Measurements from ENCODE around the gene SCGB1C2.
"Not testable (repeated sequence)": the region's sequence is repeated elsewhere in the genome, so short reads cannot be mapped to it uniquely, and the experiment has no call there.

The SCGB1C2 gene

DNA sequence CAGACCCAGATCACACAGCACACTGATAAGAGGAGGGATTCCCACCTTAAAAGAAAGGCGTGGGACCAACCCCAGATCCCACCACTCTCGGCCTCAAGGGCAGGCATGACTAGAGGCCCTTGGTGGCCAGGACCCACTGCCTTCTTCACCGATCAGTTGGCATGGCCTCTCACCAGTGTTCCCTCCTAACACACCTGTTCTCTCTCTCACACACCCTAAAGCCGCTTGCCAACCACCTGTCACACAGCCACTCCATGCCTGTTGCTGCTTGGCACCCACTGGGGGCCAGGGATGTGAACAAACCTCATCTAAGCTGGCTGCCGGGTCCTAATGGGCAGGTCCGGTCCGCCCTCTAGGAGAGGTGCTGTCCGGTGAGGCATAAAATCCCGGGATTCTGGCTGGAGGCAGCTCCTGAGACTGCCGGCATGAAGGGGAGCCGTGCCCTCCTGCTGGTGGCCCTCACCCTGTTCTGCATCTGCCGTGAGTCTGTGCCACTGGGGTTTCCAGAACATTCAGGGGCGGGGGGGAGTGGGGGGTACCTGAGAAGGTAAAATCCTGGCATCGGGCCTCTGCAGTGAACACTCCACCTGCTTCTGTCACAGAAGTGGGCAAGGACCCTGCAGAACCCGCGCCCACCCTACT is at the start of gene SCGB1C2:
SCGB1C2 (plus strand) TSS at position 404 of the 642 bp plus-strand sequence; CDS start at position 426, 22 bp downstream.
- not testable (repeated sequence) for DNase-seq

GRCh38 chr17:113111-113510 is 24.3 kb upstream of the SCGB1C2 start:
- not testable (repeated sequence) for DNase-seq

DNA sequence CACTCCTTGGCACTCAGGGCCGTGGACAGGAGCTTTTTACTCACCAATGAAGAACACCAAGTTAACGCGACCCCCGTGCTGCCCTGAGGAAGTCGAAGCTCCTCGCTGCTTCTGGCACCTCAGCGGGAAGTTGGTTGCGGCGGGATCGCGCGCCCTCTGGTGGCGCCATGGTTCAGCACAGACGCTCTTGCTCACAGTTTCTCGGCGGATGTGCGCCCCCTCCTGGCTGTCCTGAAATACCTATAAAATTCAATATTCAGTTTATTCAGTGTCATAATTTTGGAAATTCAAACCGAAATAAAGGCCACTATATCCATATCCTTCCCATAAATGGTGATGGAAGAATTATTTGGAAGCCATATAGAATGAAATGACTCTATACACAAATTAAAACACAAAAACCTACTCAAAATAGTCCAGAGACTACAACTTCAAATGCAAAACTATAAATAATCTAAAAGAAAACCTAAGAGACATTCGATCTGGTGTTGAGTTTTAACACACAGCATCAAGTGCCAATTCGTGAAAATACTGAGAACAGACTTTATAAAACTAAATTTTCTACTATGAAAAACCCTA is 18.9 kb upstream of the SCGB1C2 start:
- DNase-seq: not testable (repeated sequence)

DNA sequence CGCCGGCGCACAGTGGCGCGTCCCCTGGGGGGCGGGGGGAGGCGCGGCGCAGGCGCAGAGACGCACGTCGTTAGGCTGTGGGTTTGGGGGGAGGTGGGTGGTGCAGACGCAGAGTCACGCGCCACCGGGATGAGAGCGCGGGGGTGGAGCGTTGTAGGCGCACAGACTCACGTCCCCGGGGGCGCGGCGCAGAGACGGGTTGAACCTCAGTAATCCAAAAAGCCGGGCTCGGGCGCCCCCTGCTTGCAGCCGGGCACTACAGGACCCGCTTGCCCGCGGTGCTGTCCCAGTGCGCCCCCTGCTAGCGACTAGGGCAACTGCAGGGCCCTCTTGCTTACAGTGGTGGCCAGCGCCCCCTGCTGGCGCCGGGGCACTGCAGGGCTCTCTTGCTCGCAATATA is 3.4 kb upstream of the SCGB1C2 start:
- DNase-seq: not testable (repeated sequence)

DNA sequence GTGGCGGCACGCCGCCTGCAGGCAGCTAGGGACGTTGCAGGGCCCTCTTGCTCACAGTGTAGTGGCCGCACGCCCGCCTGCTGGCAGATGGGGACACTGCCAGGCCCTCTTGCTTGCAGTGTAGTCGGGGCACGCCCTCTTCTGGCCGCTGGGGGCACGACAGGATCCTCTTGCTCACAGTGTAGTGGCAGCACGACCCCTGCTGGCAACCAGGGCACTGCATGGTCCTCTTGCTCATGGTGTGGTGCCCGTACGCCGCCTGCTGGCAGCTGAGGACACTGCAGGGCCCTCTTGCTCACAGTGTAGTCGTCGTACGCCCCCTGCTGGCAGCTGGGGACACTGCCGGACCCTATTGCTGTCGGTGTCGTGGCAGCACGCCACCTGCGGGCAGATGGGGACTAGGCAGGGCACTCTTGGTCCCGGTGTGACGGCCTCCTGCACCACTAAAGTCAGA is 3.0 kb upstream of the SCGB1C2 start:
- not testable (repeated sequence) for DNase-seq

GRCh38 chr17:135022-135421 is 2.3 kb upstream of the SCGB1C2 start:
- not testable (repeated sequence) for DNase-seq

DNA sequence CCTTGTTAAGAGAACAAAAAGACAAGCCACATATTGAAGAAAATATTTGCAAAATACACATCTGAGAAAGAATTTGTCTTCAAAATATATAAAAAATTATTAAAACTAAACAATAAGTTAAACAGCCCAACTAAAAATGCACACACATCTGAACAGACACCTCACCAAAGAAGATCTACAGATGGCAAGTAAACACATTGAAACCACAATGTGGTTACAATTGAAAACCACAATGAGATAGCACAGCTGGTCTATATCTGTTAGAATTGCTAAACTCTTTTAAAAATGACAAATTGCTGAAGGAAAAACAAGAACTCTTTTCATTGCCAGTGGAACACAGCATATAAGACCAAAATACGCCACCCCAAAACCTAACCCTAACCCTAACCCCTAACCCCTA is 1.5 kb upstream of the SCGB1C2 start:
- not testable (repeated sequence) for DNase-seq

GRCh38 chr17:136531-136930 is 838 bp upstream of the SCGB1C2 start:
- not testable (repeated sequence) for DNase-seq

- not testable (repeated sequence) for DNase-seq
Observed at GRCh38 chr17:139401-140205, 2.2 kb downstream of the SCGB1C2 start.

GRCh38 chr17:142102-142661 is 4.8 kb downstream of the SCGB1C2 start:
- no peak for DNase-seq

GRCh38 chr17:142876-143784 is 5.8 kb downstream of the SCGB1C2 start:
- DNase-seq: no peak

- DNase-seq: no peak
Observed at GRCh38 chr17:143785-144281, 6.5 kb downstream of the SCGB1C2 start.

DNA sequence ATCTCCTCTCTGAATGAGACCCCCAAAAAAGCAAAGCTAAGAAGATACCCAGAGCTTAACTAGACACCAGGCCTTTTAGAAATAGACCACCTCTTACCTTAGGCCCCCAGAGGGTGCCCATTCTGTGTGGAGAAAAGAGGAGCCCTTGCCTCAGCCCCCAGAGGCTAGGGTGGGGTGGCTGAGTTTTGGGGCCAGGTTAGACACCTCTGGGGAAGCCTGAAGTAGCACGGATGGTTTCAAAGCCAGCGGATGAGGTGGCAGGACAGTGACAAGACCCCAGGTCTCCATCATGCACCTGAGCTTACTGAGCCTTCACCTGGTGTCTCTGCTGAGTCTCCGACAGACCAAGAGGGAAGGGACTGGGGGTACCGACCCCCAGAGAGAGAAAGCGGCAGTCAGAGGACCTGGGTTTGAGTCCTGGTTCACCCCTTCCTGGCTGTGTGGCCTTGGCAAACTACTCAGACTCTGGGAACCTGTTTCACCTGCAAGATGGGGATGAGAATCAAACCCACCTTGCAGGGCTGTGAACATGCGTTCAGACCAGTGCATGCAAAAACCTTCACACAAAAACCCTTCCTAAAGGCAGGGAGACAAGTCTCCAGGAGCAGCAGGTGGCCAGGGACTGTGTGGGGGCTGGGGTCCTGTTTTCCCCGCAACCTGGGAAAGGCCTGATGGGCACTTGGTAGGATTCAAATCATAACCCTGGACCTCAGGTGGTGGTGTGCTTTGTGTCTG is 7.7 kb downstream of the SCGB1C2 start:
- no peak for DNase-seq

DNA sequence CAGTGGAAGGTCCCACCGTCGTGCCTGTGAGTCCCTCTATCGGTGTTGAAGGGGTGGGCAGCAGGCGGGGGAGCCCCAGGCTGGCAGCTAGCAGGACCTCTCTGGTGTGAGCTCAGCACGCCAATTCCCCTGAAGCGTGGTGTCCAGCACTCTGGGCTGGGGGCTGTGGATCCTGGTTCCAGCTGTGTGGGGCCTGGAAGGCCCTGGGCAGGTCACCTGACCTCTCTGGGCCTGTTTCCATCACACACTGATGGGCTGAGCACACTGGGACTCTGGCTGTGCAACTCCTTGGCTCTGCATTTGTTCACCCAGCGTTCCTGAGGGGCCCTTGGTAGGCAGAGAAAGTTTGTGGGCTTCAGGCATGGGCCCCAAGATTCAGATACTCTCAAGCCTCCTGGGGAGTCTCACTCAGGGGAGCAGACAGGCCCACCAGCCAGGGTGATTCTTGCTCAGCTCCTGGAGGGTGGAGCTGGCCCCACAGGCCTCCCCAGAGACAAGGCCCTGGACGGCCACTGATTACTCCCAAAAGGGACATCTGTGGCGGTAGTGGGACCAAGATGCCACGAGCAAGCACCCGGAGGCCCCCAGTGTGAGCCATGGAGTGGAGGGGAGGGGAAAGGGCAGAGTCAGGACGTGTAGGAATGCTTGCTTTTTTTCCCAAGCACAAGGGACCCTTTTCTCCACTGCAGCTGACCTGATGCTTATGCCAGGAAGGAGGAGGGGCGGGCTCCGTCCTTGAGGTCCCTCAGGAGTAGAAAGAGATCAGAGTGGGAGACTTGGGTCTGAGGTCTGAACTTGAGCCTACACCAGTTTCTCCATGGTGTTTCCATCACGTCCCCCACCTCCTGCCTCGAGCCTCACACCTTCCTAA is 8.5 kb downstream of the SCGB1C2 start:
- DNase-seq: no peak

DNA sequence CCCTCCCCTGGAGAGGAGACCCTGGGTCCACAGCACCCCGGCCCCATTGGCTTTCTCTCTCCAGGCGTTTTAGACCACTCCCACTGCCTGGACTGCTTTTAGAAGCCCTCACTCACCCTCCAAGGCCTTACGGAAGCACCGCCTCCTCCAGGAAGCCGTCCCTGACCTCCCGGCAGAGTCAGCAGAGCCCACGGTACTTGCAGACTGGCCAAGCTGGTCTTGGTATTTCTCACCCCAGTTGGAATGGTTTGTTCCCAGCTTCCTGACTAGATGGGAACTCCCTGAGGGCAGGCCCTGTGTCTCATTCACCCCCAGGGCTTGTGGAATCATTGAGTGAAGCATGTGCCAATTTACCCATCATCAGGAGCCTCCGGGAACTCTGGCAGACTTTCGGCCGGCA is 9.2 kb downstream of the SCGB1C2 start:
- no peak for DNase-seq

GRCh38 chr17:146983-147761 is 9.8 kb downstream of the SCGB1C2 start:
- no peak for DNase-seq

DNA sequence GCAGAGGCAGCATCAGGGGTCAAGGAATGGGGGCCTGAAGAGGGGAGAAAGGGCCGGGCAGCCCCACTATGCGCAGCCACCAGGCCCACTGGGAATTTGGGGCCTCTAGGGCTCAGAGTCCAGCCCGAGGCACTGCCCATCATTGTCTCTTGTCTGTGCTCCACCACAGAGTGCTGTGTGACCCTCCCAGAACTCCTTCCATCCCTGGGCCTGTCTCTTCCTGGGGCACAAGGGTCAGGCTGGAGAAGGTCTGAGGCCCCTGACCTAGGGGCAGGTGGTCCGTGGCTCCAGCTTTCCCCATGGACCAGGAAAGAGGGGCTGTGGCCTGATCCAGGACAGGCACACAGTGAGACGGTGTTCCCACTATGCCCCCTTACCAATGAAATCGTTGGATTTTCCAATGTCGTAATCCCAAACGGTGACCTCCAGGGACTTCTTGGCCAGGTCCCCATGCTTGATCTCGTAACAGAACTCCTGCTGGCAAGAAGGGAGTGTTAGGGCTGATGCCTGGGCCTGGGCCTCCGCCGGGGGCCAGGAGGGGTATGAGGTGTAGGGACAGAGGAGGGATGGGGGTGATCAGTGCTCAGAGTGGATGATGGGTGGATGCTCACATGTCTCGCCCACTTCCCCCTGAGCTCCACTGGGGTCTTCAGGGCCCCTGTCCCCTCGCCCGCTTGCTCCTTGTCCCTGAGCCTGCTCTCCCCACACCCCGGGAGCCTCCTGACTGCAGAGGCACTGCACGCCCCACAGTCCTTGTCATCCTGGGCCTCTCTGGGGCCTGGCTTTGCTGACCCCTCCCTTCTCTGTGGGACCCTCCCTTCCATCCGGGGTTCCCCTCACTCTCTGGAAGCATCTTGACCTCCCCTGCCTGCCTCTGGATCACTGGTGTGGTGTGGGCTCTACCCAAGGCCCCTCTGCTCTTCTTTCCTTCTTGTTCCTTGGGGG is 10.7 kb downstream of the SCGB1C2 start:
- no peak for DNase-seq

- no peak for DNase-seq
Observed at GRCh38 chr17:148757-149156, 11.4 kb downstream of the SCGB1C2 start.
